Stimulated activated CD8-positive, alpha-beta memory T cell treated with anti-CD3 and anti-CD28 coated beads, Interleukin-2, amount 100 ng/mL, for 1 hour (primary cell): ENCODE data around the gene UNC13C.

Experiments used
- DNase-seq, 2 donors: peaks; one replicate each; pipeline ENCODE4 v3.0.0-alpha.2; 2020; ENCODE audit warnings: low read depth in 2 of 2

The UNC13C gene

GRCh38 chr15:54017959-54018358 lies 39.7 kb downstream of the UNC13C start:
- no peak for DNase-seq

GRCh38 chr15:54026258-54026657 lies 48.0 kb downstream of the UNC13C start:
- no peak for DNase-seq

GRCh38 chr15:54026891-54027290 lies 48.6 kb downstream of the UNC13C start:
- no peak for DNase-seq

- DNase-seq = no peak
Measured at GRCh38 chr15:54029081-54029480, 50.8 kb downstream of the UNC13C start.

DNA sequence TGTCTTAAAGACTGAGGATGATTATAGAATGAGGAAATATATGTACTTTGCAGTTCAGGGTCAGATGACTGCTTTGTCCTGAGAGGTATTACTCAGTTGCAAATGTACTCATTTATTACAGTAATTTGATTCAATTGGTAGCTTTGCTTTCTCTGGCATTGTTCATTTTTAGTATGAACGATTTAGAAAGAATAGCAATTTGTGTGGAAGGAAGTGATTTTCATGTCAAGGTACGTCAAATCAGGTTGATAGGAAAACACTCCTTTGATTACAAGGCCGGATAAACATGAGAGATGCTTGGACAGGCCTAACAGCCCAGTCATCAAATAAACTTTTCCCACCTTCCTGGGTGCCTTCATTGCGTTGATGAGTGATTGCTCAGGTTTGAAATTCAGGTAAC lies 53.8 kb downstream of the UNC13C start:
- DNase-seq = no peak

DNA sequence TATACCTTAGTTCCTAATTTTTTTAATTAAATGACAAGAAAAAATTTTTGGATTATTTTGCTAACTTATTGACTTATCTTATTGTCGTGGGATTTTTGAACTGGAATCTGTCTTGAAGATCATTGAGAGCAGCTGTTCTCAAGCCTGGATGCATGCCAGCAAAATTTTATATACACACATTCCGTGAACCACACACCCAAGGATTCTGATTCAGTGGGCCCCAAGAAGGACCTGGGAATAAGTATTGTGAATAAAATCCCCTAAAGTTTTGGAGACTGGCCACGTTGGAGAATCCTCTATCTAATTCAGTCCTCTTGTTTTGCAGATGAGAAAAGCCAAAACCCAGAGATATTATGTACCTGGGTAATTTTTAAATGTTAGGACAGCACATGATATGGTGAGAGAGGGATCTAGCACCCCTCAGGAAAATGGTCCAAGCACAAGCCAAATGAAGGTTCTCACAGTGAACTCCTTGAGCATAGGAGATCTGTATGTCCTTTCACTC lies 55.2 kb downstream of the UNC13C start:
- DNase-seq = no peak

- no peak for DNase-seq
Measured at GRCh38 chr15:54033869-54034458, 55.7 kb downstream of the UNC13C start.

DNA sequence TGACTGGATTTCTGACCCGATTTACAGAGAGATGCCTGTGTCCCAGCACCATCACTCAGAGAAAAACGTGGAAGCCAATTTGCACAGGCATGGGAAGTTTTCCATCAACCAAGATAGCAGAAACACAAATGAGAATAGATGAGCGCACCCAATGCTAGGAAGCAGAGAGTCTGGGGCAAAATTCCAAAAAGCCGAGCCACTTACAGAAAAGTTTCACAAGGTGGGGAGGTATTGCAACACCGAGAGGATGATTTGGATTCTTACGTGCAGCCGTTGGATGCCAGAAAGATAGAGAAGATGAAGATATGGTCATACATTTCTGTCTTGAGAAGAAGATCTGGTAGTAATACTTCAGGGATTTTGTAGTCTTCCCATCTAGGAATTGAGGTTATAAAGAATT lies 57.4 kb downstream of the UNC13C start:
- no peak for DNase-seq

- no peak for DNase-seq
Measured at GRCh38 chr15:54045397-54045796, 67.2 kb downstream of the UNC13C start.

- DNase-seq = no peak
Measured at GRCh38 chr15:54046093-54046492, 67.9 kb downstream of the UNC13C start.

DNA sequence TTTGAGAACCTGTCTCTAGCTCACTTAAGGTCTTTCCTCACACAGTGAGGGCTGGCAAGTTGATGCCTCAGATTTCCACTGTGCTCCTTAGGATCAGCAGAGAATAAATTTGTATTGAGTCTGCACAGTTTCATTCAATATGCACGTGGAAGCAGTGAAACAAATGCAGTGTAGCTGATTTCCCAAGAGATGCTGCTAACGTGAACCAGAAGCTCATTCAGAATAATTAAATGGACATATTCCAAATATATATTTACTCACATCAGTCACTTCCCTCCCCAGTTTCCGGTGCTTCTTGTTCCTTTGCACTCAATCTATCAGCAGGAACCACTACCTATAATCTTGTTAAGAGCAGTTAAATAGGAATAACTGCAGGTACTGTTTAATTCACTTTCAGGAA lies 86.1 kb downstream of the UNC13C start:
- no peak for DNase-seq

DNA sequence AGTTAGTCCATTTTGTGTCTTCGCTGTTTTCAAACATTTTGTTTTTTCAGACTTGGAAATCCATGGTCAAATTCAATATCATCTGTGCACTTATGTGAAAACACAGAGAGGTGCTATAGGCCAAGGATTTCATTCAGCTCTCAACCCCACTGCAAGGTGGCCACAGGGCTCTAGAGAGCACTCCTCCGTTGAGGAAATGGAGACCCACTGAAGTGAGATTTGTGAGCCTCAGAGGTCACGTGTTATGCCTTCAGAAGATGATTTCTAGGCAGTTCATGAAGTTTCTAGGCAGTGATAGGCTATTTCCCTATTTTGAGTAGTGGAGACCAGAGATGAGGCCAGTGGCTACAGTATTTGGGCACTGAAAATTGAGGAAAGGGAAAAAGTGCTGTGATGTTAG lies 88.2 kb downstream of the UNC13C start:
- no peak for DNase-seq

DNA sequence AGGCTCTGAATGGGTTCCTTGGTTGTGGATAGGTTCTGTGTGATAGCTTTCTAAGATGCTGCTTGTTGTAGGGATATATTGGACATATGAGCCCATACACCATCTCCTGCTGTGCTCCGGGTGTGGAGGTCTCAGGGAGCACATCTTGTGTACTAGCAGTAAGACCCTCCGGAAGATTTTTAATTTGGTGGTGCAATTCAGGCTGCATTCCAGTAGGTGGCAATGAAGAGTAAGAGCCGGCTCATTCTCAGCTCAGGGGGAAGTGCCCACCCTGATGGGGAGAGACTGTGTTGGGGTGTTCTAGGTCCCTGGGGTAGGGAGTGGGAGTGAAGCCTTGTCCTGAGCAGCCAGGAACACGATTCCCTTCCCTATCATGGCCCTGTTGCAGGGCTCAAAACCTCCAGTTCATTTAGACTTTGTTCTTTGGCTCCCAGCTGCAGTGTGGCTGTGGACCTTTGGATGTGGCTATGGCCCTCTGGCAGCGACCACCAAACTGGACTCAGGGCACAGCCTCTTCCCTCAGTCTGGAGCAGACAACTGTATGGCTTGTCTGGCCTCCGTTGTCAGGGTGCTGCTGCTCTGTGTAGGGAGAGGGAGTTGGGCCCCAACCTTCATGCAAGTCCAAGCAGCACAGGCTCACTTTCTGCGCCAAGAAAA lies 104.7 kb downstream of the UNC13C start:
- no peak for DNase-seq

- DNase-seq = no peak
Measured at GRCh38 chr15:54083501-54083900, 105.3 kb downstream of the UNC13C start.

DNA sequence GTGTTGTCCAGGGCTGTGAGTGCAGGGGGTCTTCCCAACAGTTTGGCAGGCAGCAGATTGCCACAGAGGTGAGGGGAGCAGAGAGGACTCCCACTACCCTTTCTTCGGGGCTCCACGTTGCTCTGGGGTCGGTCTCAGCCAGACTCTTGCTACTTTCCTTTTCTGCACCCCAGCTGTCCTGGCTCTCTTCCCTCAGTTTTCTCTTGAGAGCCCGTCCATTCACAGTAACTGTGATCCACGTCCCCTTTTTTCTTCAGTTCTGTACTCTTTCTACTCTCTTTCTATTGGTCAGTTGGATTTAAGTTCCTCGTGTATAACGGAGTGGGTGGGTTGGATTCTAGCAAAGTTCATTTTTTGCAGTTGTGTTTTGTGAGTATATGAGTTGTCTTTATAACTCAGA lies 105.8 kb downstream of the UNC13C start:
- DNase-seq = no peak

GRCh38 chr15:54088837-54089236 lies 110.6 kb downstream of the UNC13C start:
- DNase-seq = no peak

DNA sequence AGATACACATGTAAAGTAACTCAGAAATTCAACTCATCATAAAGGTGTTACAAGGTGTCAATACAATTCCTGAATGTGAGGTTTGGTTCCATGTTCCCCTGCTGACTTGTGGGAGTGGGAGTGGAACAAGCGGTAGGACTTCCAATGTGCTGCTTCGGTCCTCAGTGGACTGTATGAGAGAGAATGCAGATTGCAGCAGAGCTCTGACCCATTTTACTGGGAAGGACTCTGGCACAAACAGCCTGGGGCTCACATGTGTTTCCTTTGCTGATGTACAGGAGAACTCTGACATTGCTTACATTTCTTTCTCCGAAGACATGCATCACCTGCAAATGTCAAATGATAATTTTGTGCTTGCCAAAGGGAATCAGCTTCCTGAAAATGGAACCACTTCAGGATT lies 111.5 kb downstream of the UNC13C start:
- no peak for DNase-seq

DNA sequence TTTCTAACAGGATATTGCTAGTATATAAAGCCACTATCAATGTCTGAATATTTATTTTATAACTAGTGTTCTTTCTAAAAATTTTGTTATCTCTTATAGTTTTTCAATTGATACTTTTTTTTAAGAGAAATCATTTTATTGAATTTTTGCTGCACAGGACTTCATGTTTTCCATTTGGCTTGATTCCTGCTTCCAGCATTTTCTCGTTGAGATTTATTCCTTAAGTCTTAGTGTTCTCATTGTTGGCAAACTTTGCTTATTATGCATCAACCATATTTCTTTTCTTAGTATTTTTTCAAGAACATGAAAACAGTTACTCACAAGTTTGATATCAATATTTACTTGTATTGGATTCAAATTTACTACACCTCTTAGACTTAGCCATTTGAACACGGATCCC lies 113.4 kb downstream of the UNC13C start:
- DNase-seq = no peak

DNA sequence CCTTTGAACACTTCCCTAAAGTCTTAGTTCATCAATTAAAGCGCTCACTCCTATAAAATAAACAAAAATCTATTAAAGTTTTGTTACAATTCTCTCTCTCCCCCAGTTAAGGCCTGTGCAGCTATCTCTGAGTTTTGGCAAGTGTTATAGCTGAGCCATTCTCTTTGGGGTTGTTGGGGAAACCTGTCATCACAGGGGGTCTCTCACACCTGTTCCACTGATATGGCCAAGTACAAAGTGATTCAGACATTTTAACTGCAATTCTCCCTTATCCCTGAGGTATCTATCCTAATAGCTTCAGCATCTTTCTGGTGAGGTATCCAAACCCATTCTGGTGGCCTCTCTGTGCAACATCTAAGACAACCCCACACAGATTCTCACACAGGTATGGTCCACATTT lies 116.4 kb downstream of the UNC13C start:
- DNase-seq = no peak

- DNase-seq = no peak
Measured at GRCh38 chr15:54097019-54097418, 118.8 kb downstream of the UNC13C start.

- DNase-seq = no peak
Measured at GRCh38 chr15:54099010-54099409, 120.8 kb downstream of the UNC13C start.

DNA sequence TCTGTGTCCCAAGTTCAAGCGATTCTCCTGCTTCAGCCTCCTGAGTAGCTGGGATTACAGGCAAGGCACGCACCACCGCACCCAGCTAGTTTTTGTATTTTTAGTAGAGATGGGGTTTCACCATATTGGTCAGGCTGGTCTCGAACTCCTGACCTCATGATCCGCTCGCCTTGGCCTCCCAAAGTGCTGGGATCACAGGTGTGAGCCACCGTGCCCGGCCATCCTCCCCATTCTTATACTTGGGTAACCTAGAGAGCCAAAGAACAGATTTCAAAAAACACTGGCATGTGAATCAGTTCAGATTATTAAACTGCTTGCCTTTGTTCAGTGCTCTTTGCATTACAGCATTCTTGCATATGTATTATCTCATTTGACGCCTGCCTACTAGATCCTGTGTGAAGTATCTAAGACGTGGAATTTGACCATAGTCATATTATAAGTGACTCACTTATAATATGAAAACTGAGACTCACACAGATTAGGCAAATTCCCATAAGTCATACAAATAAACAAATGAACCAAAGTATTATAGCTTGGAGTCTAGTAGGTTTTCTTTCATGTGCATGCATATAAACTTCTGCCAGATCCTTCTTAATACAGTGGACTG lies 123.5 kb downstream of the UNC13C start:
- DNase-seq = no peak

- DNase-seq = no peak
Measured at GRCh38 chr15:54102704-54103103, 124.5 kb downstream of the UNC13C start.
